PC-9 (cell line): Measurements from ENCODE around the gene ZNF100.

Source experiments
- EZH2 ChIP-seq: fragments of 200-600 bp; sonication (generic); IDR thresholded peaks from 2 replicates; pipeline ENCODE4 v1.8.0; 2017; ENCODE audit warnings: antibody characterized with exemption, low read depth
- TF ChIP-seq, protein P1 (sequence below): fragments of 200-600 bp; sonication (generic); conservative IDR thresholded peaks from 2 replicates; pipeline ENCODE4 v1.6.1; 2017; ENCODE audit warnings: mixed run types, antibody characterized with exemption, mild to moderate bottlenecking, moderate library complexity

DNA sequence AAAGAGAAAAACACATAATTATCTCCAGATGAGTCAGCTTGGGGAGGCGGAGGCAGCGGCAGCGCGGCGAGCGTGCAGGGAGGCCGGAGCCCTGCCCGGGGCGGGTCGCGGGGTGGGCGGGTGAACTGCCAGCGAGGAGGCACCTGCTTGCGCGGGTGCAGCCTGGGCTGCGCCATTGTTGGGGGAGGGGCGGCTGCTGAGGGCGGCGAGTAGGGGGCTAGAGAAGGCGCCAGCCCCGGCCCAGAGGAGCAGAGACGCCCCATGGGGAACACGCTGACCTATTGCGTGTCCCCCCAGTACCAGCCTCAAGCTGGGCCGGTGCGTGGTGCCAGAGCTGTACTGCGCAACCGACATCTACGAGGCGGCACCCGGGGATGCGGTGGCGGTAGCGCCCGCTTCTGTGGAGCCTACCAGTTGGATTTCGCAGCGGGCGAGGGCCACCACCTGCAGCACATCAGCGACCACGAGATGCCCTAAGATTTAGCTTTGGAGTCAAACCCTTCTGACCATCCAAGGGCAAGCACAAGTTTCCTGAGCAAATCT, 16.7 kb downstream of the ZNF100 start:
- TF ChIP-seq, protein P1, sequence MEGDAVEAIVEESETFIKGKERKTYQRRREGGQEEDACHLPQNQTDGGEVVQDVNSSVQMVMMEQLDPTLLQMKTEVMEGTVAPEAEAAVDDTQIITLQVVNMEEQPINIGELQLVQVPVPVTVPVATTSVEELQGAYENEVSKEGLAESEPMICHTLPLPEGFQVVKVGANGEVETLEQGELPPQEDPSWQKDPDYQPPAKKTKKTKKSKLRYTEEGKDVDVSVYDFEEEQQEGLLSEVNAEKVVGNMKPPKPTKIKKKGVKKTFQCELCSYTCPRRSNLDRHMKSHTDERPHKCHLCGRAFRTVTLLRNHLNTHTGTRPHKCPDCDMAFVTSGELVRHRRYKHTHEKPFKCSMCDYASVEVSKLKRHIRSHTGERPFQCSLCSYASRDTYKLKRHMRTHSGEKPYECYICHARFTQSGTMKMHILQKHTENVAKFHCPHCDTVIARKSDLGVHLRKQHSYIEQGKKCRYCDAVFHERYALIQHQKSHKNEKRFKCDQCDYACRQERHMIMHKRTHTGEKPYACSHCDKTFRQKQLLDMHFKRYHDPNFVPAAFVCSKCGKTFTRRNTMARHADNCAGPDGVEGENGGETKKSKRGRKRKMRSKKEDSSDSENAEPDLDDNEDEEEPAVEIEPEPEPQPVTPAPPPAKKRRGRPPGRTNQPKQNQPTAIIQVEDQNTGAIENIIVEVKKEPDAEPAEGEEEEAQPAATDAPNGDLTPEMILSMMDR, result no peak
- no peak for TF ChIP-seq EZH2
